Endodermal cell (in vitro differentiated cells): Measurements from ENCODE around the gene HECTD2. TPM values are rescaled to one million over a fixed set of nuclear protein-coding genes. Genes with fewer than 3 reads are reported as not detected.

Experiments used
- DNase-seq: peaks from one replicate; pipeline ENCODE4 v3.0.0-alpha.2; 2017
- H3K27ac ChIP-seq: 2 replicates; pipeline ENCODE4 v1.5.1; 2013; ENCODE audit warnings: mild to moderate bottlenecking, low read depth, low read length, moderate library complexity
- H3K27me3 ChIP-seq: 2 replicates; pipeline ENCODE4 v1.6.1; 2013; ENCODE audit warnings: mild to moderate bottlenecking, low read length, moderate library complexity; ENCODE audit not compliant: insufficient read depth, control insufficient read depth, poor library complexity, severe bottlenecking
- H3K36me3 ChIP-seq: 2 replicates; pipeline ENCODE4 v1.7.0; 2013; ENCODE audit warnings: mild to moderate bottlenecking, low read length, moderate library complexity; ENCODE audit not compliant: control insufficient read depth, insufficient read depth
- H3K4me1 ChIP-seq: one replicate; pipeline ENCODE4 v1.7.0; 2013; ENCODE audit warnings: low read length; ENCODE audit not compliant: control insufficient read depth, insufficient read depth
- H3K4me3 ChIP-seq: 2 replicates; pipeline ENCODE4 v1.5.1; 2013; ENCODE audit warnings: mild to moderate bottlenecking, low read length, moderate library complexity
- H3K9ac ChIP-seq: 2 replicates; pipeline ENCODE4 v1.6.1; 2013; ENCODE audit warnings: mild to moderate bottlenecking, low read length, moderate library complexity; ENCODE audit not compliant: poor library complexity, severe bottlenecking; ENCODE audit errors: extremely low read depth
- H3K9me3 ChIP-seq: 2 replicates; pipeline ENCODE4 v1.6.1; 2013; ENCODE audit warnings: mild to moderate bottlenecking, low read length, moderate library complexity; ENCODE audit not compliant: control insufficient read depth
- H3K27ac Mint-ChIP-seq: 2 replicates; pipeline ENCODE4 v1.8.0; 2020; ENCODE audit warnings: mixed read lengths
- H3K27me3 Mint-ChIP-seq: 2 replicates; pipeline ENCODE4 v1.8.0; 2021; ENCODE audit warnings: mild to moderate bottlenecking, mixed read lengths; ENCODE audit not compliant: insufficient read depth
- H3K36me3 Mint-ChIP-seq: 2 replicates; pipeline ENCODE4 v1.8.0; 2020; ENCODE audit warnings: low read depth, mixed read lengths
- H3K4me1 Mint-ChIP-seq: 2 replicates; pipeline ENCODE4 v1.8.0; 2020; ENCODE audit warnings: mixed read lengths
- H3K4me3 Mint-ChIP-seq: 2 replicates; pipeline ENCODE4 v1.8.0; 2020; ENCODE audit warnings: mild to moderate bottlenecking, moderate library complexity, mixed read lengths
- H3K9me3 Mint-ChIP-seq: 2 replicates; pipeline ENCODE4 v1.8.0; 2020; ENCODE audit warnings: mild to moderate bottlenecking, mixed read lengths
- WGBS, 2 experiments: methylation state at CpG; one replicate each; pipeline versions ENCODE4 v1.1.5 to v1.1.7; 2013; ENCODE audit warnings: missing lambda C conversion rate in 2 of 2, mixed read lengths in 1 of 2; ENCODE audit not compliant: insufficient coverage in 1 of 2, insufficient read length in 1 of 2; 5-methylcytosine and 5-hydroxymethylcytosine counted together
- total RNA-seq, 2 donors: library from RNA; stranded (reverse); fragmentation: NEBNext Ultra II Directional in 1 of 2; extraction: Animal tissue kit (Norgen Biotek cat#: 25700) in 1 of 2; gene quantifications; 2 replicates in 1 of 2; 3 replicates in 1 of 2; pipeline ENCODE4 v1.2.1, GENCODE V29; 2021
- TF ChIP-seq, protein P1 (sequence below): fragments of 200-600 bp; sonication (generic); conservative IDR thresholded peaks from 2 replicates; pipeline ENCODE4 v1.5.0; 2021; ENCODE audit warnings: antibody characterized with exemption, mild to moderate bottlenecking

Gene HECTD2
- total RNA-seq, 2 donors from 2014 or later, result 8.8 to 13.4 TPM

GRCh38 chr10:91460681-91461080, 50.5 kb downstream of the HECTD2 start:
- no peak overlapping the region for H3K27ac ChIP-seq
- DNase-seq, result no peak
- H3K4me1 ChIP-seq, result no peaks in the 10 kb centered on the region
- Mint-ChIP-seq H3K27me3 (no peaks in the 10 kb centered on the region), H3K36me3 (peaks cover 31% of the 10 kb centered on the region), H3K9me3 (peaks cover 4% of the 10 kb centered on the region), H3K4me1 (no peaks in the 10 kb centered on the region), H3K27ac (no peak overlapping the region), H3K4me3 (no peak overlapping the region)
- 98 to 100% methylated on average over 1 to 3 of the region's 3 CpGs for WGBS, 2 experiments
- no peaks in the 10 kb centered on the region for H3K27me3 ChIP-seq
- no peak overlapping the region for H3K9ac ChIP-seq
- no peak overlapping the region for H3K4me3 ChIP-seq
- H3K36me3 ChIP-seq, result peaks cover 23% of the 10 kb centered on the region
- TF ChIP-seq, protein P1, sequence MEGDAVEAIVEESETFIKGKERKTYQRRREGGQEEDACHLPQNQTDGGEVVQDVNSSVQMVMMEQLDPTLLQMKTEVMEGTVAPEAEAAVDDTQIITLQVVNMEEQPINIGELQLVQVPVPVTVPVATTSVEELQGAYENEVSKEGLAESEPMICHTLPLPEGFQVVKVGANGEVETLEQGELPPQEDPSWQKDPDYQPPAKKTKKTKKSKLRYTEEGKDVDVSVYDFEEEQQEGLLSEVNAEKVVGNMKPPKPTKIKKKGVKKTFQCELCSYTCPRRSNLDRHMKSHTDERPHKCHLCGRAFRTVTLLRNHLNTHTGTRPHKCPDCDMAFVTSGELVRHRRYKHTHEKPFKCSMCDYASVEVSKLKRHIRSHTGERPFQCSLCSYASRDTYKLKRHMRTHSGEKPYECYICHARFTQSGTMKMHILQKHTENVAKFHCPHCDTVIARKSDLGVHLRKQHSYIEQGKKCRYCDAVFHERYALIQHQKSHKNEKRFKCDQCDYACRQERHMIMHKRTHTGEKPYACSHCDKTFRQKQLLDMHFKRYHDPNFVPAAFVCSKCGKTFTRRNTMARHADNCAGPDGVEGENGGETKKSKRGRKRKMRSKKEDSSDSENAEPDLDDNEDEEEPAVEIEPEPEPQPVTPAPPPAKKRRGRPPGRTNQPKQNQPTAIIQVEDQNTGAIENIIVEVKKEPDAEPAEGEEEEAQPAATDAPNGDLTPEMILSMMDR, result no peak
- no peaks in the 10 kb centered on the region for H3K9me3 ChIP-seq

GRCh38 chr10:91462423-91462822, 52.3 kb downstream of the HECTD2 start:
- Mint-ChIP-seq H3K4me3 (no peak overlapping the region), H3K27me3 (no peaks in the 10 kb centered on the region), H3K36me3 (peaks cover 44% of the 10 kb centered on the region), H3K27ac (no peak overlapping the region), H3K4me1 (no peaks in the 10 kb centered on the region), H3K9me3 (peaks cover 13% of the 10 kb centered on the region)
- no peak overlapping the region for H3K4me3 ChIP-seq
- H3K9ac ChIP-seq, result no peak overlapping the region
- H3K27me3 ChIP-seq, result no peaks in the 10 kb centered on the region
- no peak overlapping the region for H3K27ac ChIP-seq
- TF ChIP-seq, protein P1, result no peak
- H3K36me3 ChIP-seq, result peaks cover 31% of the 10 kb centered on the region
- no peak for DNase-seq
- no peaks in the 10 kb centered on the region for H3K9me3 ChIP-seq
- no peaks in the 10 kb centered on the region for H3K4me1 ChIP-seq

DNA sequence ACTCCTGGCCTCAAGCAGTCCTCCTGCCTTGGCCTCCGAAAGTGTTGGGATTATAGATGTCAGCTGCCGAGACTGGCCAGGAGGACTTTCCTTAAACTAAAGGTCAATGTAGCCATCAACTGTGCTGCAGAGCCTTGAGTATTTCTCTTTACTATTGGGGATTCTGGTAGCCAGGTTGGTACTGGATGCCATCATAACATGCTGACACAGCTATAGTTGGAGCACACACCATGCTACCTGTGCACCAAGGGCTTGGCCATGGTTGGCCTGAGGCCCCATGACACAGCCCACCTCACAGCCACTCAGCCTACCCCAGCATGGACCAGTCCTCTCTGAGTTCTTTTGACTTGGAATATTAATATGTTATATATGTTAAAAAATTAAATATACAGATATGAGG, 54.4 kb downstream of the HECTD2 start:
- no peak for DNase-seq
- H3K27me3 Mint-ChIP-seq, result no peaks in the 10 kb centered on the region
- peaks cover 31% of the 10 kb centered on the region for H3K9me3 Mint-ChIP-seq
- Histone ChIP-seq H3K27me3 (no peaks in the 10 kb centered on the region), H3K9me3 (peaks cover 7% of the 10 kb centered on the region), H3K4me3 (no peak overlapping the region), H3K27ac (no peak overlapping the region), H3K36me3 (peaks cover 27% of the 10 kb centered on the region), H3K9ac (no peak overlapping the region), H3K4me1 (no peaks in the 10 kb centered on the region)
- whole genome bisulfite sequencing, 2 experiments, result 94% methylated on average over 2 of the region's 2 CpGs; no CpG with 5 or more reads in 1 of the 2 experiments
- no peak overlapping the region for H3K27ac Mint-ChIP-seq
- H3K4me1 Mint-ChIP-seq, result no peaks in the 10 kb centered on the region
- TF ChIP-seq, protein P1, result no peak
- peaks cover 56% of the 10 kb centered on the region for H3K36me3 Mint-ChIP-seq
- no peak overlapping the region for H3K4me3 Mint-ChIP-seq
